Memory B cell (primary cell): ENCODE data around the gene BTBD2.

Experiments
- ATAC-seq: fragments of 150-1000 bp; cut with Tn5 transposase; 2 replicates; pipeline ENCODE4 v1.10.0; 2021; ENCODE audit warnings: low read depth, mild to moderate bottlenecking, moderate library complexity
- DNase-seq, 2 donors: peaks; one replicate each; pipeline ENCODE4 v3.0.0; 2022; ENCODE audit warnings: low spot score in 2 of 2
- H3K27ac Mint-ChIP-seq: one replicate; pipeline ENCODE4 v1.8.0; 2022; ENCODE audit warnings: mild to moderate bottlenecking, moderate library complexity, mixed read lengths
- H3K27me3 Mint-ChIP-seq: one replicate; pipeline ENCODE4 v1.8.0; 2022; ENCODE audit warnings: mixed read lengths
- H3K36me3 Mint-ChIP-seq: one replicate; pipeline ENCODE4 v1.8.0; 2022; ENCODE audit warnings: mild to moderate bottlenecking, mixed read lengths
- H3K4me1 Mint-ChIP-seq: one replicate; pipeline ENCODE4 v1.8.0; 2022; ENCODE audit warnings: mixed read lengths
- H3K4me3 Mint-ChIP-seq: one replicate; pipeline ENCODE4 v1.8.0; 2022; ENCODE audit warnings: mild to moderate bottlenecking, moderate library complexity, mixed read lengths
- H3K9me3 Mint-ChIP-seq: one replicate; pipeline ENCODE4 v1.8.0; 2022; ENCODE audit warnings: mixed read lengths

Gene BTBD2

GRCh38 chr19:1936916-1937610 lies 78.5 kb downstream of the BTBD2 start:
- DNase-seq: no peak
- H3K27me3 Mint-ChIP-seq: no peaks in the 10 kb centered on the region
- no peak for ATAC-seq
- H3K4me1 Mint-ChIP-seq: peaks cover 39% of the 10 kb centered on the region
- no peak overlapping the region for H3K4me3 Mint-ChIP-seq
- H3K9me3 Mint-ChIP-seq: peaks cover 2% of the 10 kb centered on the region
- peak overlapping the region; percentile 65 for H3K27ac Mint-ChIP-seq
- peaks cover 8% of the 10 kb centered on the region for H3K36me3 Mint-ChIP-seq

- H3K36me3 Mint-ChIP-seq: peaks cover 8% of the 10 kb centered on the region
- H3K27ac Mint-ChIP-seq: peak overlapping the region; percentile 65
- no peaks in the 10 kb centered on the region for H3K27me3 Mint-ChIP-seq
- ATAC-seq (no peak), DNase-seq (no peak)
- H3K9me3 Mint-ChIP-seq: peaks cover 2% of the 10 kb centered on the region
- H3K4me1 Mint-ChIP-seq: peaks cover 39% of the 10 kb centered on the region
- no peak overlapping the region for H3K4me3 Mint-ChIP-seq
Observed at GRCh38 chr19:1936430-1936829, 79.1 kb downstream of the BTBD2 start.

- DNase-seq (no peak), ATAC-seq (no peak)
- peak overlapping the region; percentile 65 for H3K27ac Mint-ChIP-seq
- peaks cover 39% of the 10 kb centered on the region for H3K4me1 Mint-ChIP-seq
- no peaks in the 10 kb centered on the region for H3K27me3 Mint-ChIP-seq
- peaks cover 8% of the 10 kb centered on the region for H3K36me3 Mint-ChIP-seq
- no peak overlapping the region for H3K4me3 Mint-ChIP-seq
- peaks cover 2% of the 10 kb centered on the region for H3K9me3 Mint-ChIP-seq
Observed at GRCh38 chr19:1935484-1936208, 79.9 kb downstream of the BTBD2 start.
